HG02588 (cell line): ENCODE results near the gene SLC25A19.
A peak's percentile ranks its signal among the peaks of the same experiment; 100 is the strongest.
"Not testable (repeated sequence)": the region's sequence is repeated elsewhere in the genome, so short reads cannot be mapped to it uniquely, and the experiment has no call there.

Source experiments
- ATAC-seq: cut with Tn5 transposase; IDR thresholded peaks from one replicate; pipeline ENCODE4 v1.9.1; 2021; ENCODE audit warnings: mild to moderate bottlenecking, moderate library complexity; ENCODE audit not compliant: unreplicated experiment

The SLC25A19 gene

GRCh38 chr17:75307957-75308731 lies 18.9 kb upstream of the SLC25A19 start:
- ATAC-seq, result no peak

- no peak for ATAC-seq
These were observed 12.4 kb upstream of the SLC25A19 start for GRCh38 chr17:75301502-75302206.

GRCh38 chr17:75301049-75301448 lies 11.8 kb upstream of the SLC25A19 start:
- no peak for ATAC-seq

GRCh38 chr17:75300280-75300679 lies 11.0 kb upstream of the SLC25A19 start:
- ATAC-seq, result no peak

GRCh38 chr17:75295201-75296158 lies 6.2 kb upstream of the SLC25A19 start:
- peak; percentile 61 for ATAC-seq

- not testable (repeated sequence) for ATAC-seq
These were observed 3.7 kb upstream of the SLC25A19 start for GRCh38 chr17:75292810-75293448.

GRCh38 chr17:75289832-75290337 lies 652 bp upstream of the SLC25A19 start:
- no peak for ATAC-seq

- peak; percentile 15 for ATAC-seq
These were observed 491 bp downstream of the SLC25A19 start for GRCh38 chr17:75288770-75289114.

- no peak for ATAC-seq
These were observed 874 bp downstream of the SLC25A19 start for GRCh38 chr17:75288359-75288758.

- ATAC-seq, result no peak
These were observed 2.0 kb downstream of the SLC25A19 start for GRCh38 chr17:75287221-75287620.

GRCh38 chr17:75285123-75285522 lies 4.1 kb downstream of the SLC25A19 start:
- ATAC-seq, result no peak

GRCh38 chr17:75280189-75280588 lies 9.0 kb downstream of the SLC25A19 start:
- not testable (repeated sequence) for ATAC-seq

- ATAC-seq, result no peak
These were observed 11.6 kb downstream of the SLC25A19 start for GRCh38 chr17:75277664-75278071.

GRCh38 chr17:75273977-75274708 lies 15.1 kb downstream of the SLC25A19 start:
- ATAC-seq, result no peak

- no peak for ATAC-seq
These were observed 16.4 kb downstream of the SLC25A19 start for GRCh38 chr17:75272848-75273184.

- ATAC-seq, result no peak
These were observed 17.0 kb downstream of the SLC25A19 start for GRCh38 chr17:75271955-75272847.

GRCh38 chr17:75271233-75271954 lies 17.8 kb downstream of the SLC25A19 start:
- peak; percentile 70 for ATAC-seq

- ATAC-seq, result no peak
These were observed 18.3 kb downstream of the SLC25A19 start, which contains the start of gene MIF4GD for GRCh38 chr17:75270966-75271232. MIF4GD (minus strand) TSS chr17:75271231; CDS start chr17:75270195, 1,036 bp downstream.
